H1 (cell line): ENCODE data around the gene TGM1. TPM values are rescaled to one million over a fixed set of nuclear protein-coding genes. Genes with fewer than 3 reads are reported as not detected.

Source experiments
- CTCF ChIA-PET: fragments of 300-600 bp; sonication (Branson Sonifier 250); formaldehyde crosslinking; loops from one replicate; lab custom pipeline; 2021; ENCODE audit not compliant: partially characterized antibody; lab: Charles Lee
- POLR2A ChIA-PET: fragments of 300-600 bp; sonication (Branson Sonifier 250); formaldehyde crosslinking; loops from one replicate; lab custom pipeline; 2021; ENCODE audit warnings: inconsistent platforms; ENCODE audit not compliant: partially characterized antibody; lab: Charles Lee
- DNase-seq, 2 experiments: peaks; one replicate each; pipeline versions ENCODE4 v3.0.0 to v3.0.0-alpha.2; 2010 to 2022; ENCODE audit warnings: low spot score in 2 of 2, low read depth in 1 of 2, mixed read lengths in 1 of 2
- FAIRE-seq: peaks from 2 replicates; lab custom pipeline; 2011; peaks lifted over from hg19 to GRCh38; lab: Jason Lieb, UNC
- H2AFZ ChIP-seq: 2 replicates; pipeline ENCODE4 v1.8.1; 2012; ENCODE audit warnings: low read length, inconsistent platforms
- H2AK5ac ChIP-seq: 2 replicates; pipeline ENCODE4 v1.6.1; 2013; ENCODE audit warnings: low read depth, low read length
- H2BK120ac ChIP-seq: replicated peaks from 2 replicates; pipeline ENCODE3; 2013; ENCODE audit warnings: low read depth, low read length, inconsistent platforms
- H2BK12ac ChIP-seq: 2 replicates; pipeline ENCODE4 v1.6.1; 2013; ENCODE audit warnings: low read depth, low read length
- H2BK15ac ChIP-seq: 2 replicates; pipeline ENCODE4 v1.6.1; 2013; ENCODE audit warnings: low read length
- H2BK20ac ChIP-seq: 2 replicates; pipeline ENCODE4 v1.6.1; 2013; ENCODE audit warnings: low read length
- H2BK5ac ChIP-seq: 2 replicates; pipeline ENCODE4 v1.6.1; 2013; ENCODE audit warnings: low read depth, low read length
- H3K14ac ChIP-seq: 2 replicates; pipeline ENCODE4 v1.6.1; 2013; ENCODE audit warnings: inconsistent platforms; ENCODE audit not compliant: insufficient read length
- H3K18ac ChIP-seq: 2 replicates; pipeline ENCODE4 v1.6.1; 2013; ENCODE audit warnings: low read length; ENCODE audit errors: extremely low read depth
- H3K23ac ChIP-seq: 2 replicates; pipeline ENCODE4 v1.6.1; 2013; ENCODE audit warnings: inconsistent platforms; ENCODE audit not compliant: insufficient read length
- H3K23me2 ChIP-seq: 2 replicates; pipeline ENCODE4 v1.6.1; 2013; ENCODE audit warnings: low read depth, low read length
- H3K27ac ChIP-seq: 2 replicates; pipeline ENCODE4 v1.6.1; 2011; ENCODE audit warnings: low read depth, low read length, inconsistent platforms
- H3K27me3 ChIP-seq, 4 experiments: replicated peaks in 1 of 4; 1 replicate in 1 of 4; 2 replicates in 3 of 4; pipeline versions ENCODE4 v1.6.1 to v1.8.1; 2011 to 2013; ENCODE audit warnings: low read length in 3 of 4, mild to moderate bottlenecking in 3 of 4, inconsistent platforms in 2 of 4, mixed read lengths in 2 of 4, moderate library complexity in 1 of 4; ENCODE audit not compliant: control insufficient read depth in 3 of 4, insufficient read depth in 3 of 4; ENCODE audit errors: extremely low read depth in 1 of 4
- H3K36me3 ChIP-seq, 4 experiments: 2 replicates each; pipeline versions ENCODE4 v1.6.1 to v1.8.1; 2011 to 2013; ENCODE audit warnings: mild to moderate bottlenecking in 4 of 4, low read length in 3 of 4, moderate library complexity in 2 of 4, control low read depth in 1 of 4, inconsistent platforms in 1 of 4; ENCODE audit not compliant: insufficient read depth in 4 of 4, control insufficient read depth in 2 of 4
- H3K4ac ChIP-seq: replicated peaks from 2 replicates; pipeline ENCODE3; 2013; ENCODE audit warnings: low read length, low read depth, mixed read lengths, inconsistent platforms; ENCODE audit not compliant: insufficient read length
- H3K4me1 ChIP-seq, 4 experiments: replicated peaks in 1 of 4; 1 replicate in 1 of 4; 2 replicates in 3 of 4; pipeline versions ENCODE4 v1.6.1 to v1.8.1; 2011 to 2013; ENCODE audit warnings: low read length in 3 of 4, inconsistent platforms in 2 of 4, mixed read lengths in 1 of 4; ENCODE audit not compliant: insufficient read depth in 4 of 4, control insufficient read depth in 3 of 4
- H3K4me2 ChIP-seq, 2 experiments: 2 replicates each; pipeline versions ENCODE4 v1.6.1 to v1.8.1; 2011 to 2013; ENCODE audit warnings: low read depth in 2 of 2, low read length in 2 of 2, control low read depth in 1 of 2, inconsistent platforms in 1 of 2, mild to moderate bottlenecking in 1 of 2; ENCODE audit not compliant: insufficient read depth in 1 of 2
- H3K4me3 ChIP-seq, 4 experiments: fragments of 200-600, 300-600 bp in 1 of 4; sonication (generic), shearing (Covaris generic), sonication (Bioruptor Twin) in 1 of 4; 2 replicates each; pipeline versions ENCODE4 v1.5.1 to v1.8.1; 2011 to 2016; ENCODE audit warnings: low read length in 4 of 4, low read depth in 3 of 4, control low read depth in 2 of 4, inconsistent platforms in 2 of 4, mild to moderate bottlenecking in 2 of 4, mixed read lengths in 1 of 4, moderate library complexity in 1 of 4; ENCODE audit not compliant: insufficient read depth in 2 of 4; ENCODE audit errors: extremely low read depth in 1 of 4
- H3K56ac ChIP-seq: replicated peaks from 2 replicates; pipeline ENCODE3; 2013; ENCODE audit warnings: low read depth, mild to moderate bottlenecking, mixed read lengths, low read length, inconsistent platforms; ENCODE audit not compliant: insufficient read length
- H3K79me1 ChIP-seq: 2 replicates; pipeline ENCODE4 v1.6.1; 2013; ENCODE audit warnings: low read depth, low read length, control low read depth
- H3K79me2 ChIP-seq, 2 experiments: 2 replicates each; pipeline versions ENCODE4 v1.6.1 to v1.8.1; 2012 to 2013; ENCODE audit warnings: low read length in 2 of 2, mild to moderate bottlenecking in 2 of 2, inconsistent platforms in 1 of 2; ENCODE audit not compliant: insufficient read depth in 2 of 2, control insufficient read depth in 1 of 2
- H3K9ac ChIP-seq, 4 experiments: replicated peaks in 1 of 4; 1 replicate in 1 of 4; 2 replicates in 3 of 4; pipeline versions ENCODE4 v1.6.1 to v1.8.1; 2011 to 2013; ENCODE audit warnings: low read depth in 3 of 4, low read length in 3 of 4, control low read depth in 2 of 4, mild to moderate bottlenecking in 2 of 4, moderate library complexity in 2 of 4, inconsistent platforms in 1 of 4; ENCODE audit errors: extremely low read depth in 1 of 4
- H3K9me3 ChIP-seq, 2 experiments: 2 replicates each; pipeline versions ENCODE4 v1.6.1 to v1.8.1; 2012 to 2013; ENCODE audit warnings: mild to moderate bottlenecking in 2 of 2, moderate library complexity in 2 of 2, control low read depth in 1 of 2, inconsistent platforms in 1 of 2, low read depth in 1 of 2, low read length in 1 of 2, mixed read lengths in 1 of 2; ENCODE audit not compliant: insufficient read depth in 2 of 2
- H4K20me1 ChIP-seq, 2 experiments: replicated peaks in 1 of 2; 2 replicates each; pipeline versions ENCODE3 to v1.8.1; 2011 to 2013; ENCODE audit warnings: inconsistent platforms in 2 of 2, low read length in 2 of 2, mild to moderate bottlenecking in 1 of 2; ENCODE audit not compliant: insufficient read depth in 2 of 2, control insufficient read depth in 1 of 2
- H4K5ac ChIP-seq: 2 replicates; pipeline ENCODE4 v1.6.1; 2013; ENCODE audit warnings: low read length, low read depth, mixed read lengths, inconsistent platforms; ENCODE audit not compliant: insufficient read length
- H4K8ac ChIP-seq: 2 replicates; pipeline ENCODE4 v1.8.0; 2013; ENCODE audit warnings: mild to moderate bottlenecking, moderate library complexity, low read length, inconsistent platforms; ENCODE audit not compliant: insufficient read depth; ENCODE audit errors: extremely low read depth
- H4K91ac ChIP-seq: replicated peaks from 2 replicates; pipeline ENCODE3; 2013; ENCODE audit warnings: low read length, mixed read lengths, inconsistent platforms; ENCODE audit not compliant: insufficient read length
- CTCF ChIP-seq, 3 experiments: IDR thresholded peaks; 1 replicate in 2 of 3; 2 replicates in 1 of 3; pipeline versions ENCODE4 v1.5.1 to v1.6.1; 2011; ENCODE audit warnings: low read length in 3 of 3, mild to moderate bottlenecking in 3 of 3, inconsistent platforms in 2 of 3, low read depth in 1 of 3, moderate library complexity in 1 of 3; ENCODE audit not compliant: insufficient read depth in 1 of 3; ENCODE audit errors: control extremely low read depth in 1 of 3
- E2F6 ChIP-seq: IDR thresholded peaks from 2 replicates; pipeline ENCODE4 v1.6.1; 2012; ENCODE audit warnings: inconsistent platforms
- HDAC6 ChIP-seq: IDR thresholded peaks from one replicate; pipeline ENCODE4 v1.7.1; 2012; ENCODE audit warnings: low read depth, mild to moderate bottlenecking, inconsistent platforms, low read length, moderate library complexity
- TEAD4 ChIP-seq: IDR thresholded peaks from 2 replicates; pipeline ENCODE4 v1.6.1; 2012; ENCODE audit warnings: low read depth, low read length, inconsistent platforms, mixed read lengths
- USF2 ChIP-seq: IDR thresholded peaks from 2 replicates; pipeline ENCODE4 v1.6.1; 2011; ENCODE audit warnings: low read length, improper control_type of control experiment
- WGBS, 2 experiments: shearing (Covaris generic) in 1 of 2; methylation state at CpG; one replicate each; pipeline versions ENCODE4 v1.1.6 to v1.1.7; 2013 to 2015; ENCODE audit warnings: low lambda C conversion rate in 2 of 2, mixed read lengths in 2 of 2, inconsistent platforms in 1 of 2, low coverage in 1 of 2, missing lambda C conversion rate in 1 of 2; ENCODE audit not compliant: insufficient replicate concordance in 2 of 2, insufficient coverage in 1 of 2, insufficient read length in 1 of 2; ENCODE audit errors: extremely low coverage in 1 of 2, missing lambda C conversion rate in 1 of 2; 5-methylcytosine and 5-hydroxymethylcytosine counted together
- polyA plus RNA-seq, 7 experiments: library from polyadenylated mRNA; depleted of rRNA in 3 of 7; stranded (reverse) in 5 of 7; unstranded in 2 of 7; fragments of >200 nt in 5 of 7; fragments of 200-250 nt in 2 of 7; gene quantifications; 1 replicate in 5 of 7; 2 replicates in 1 of 7; 4 replicates in 1 of 7; pipeline versions ENCODE4 v1.2.1 to v1.2.3, GENCODE V29; 2011 to 2013; ENCODE audit warnings: missing spikeins in 2 of 7, mixed read lengths in 2 of 7
- total RNA-seq: library from RNA; stranded (reverse); fragmentation: NEBNext Ultra II Directional; extraction: Animal tissue kit (Norgen Biotek cat#: 25700); gene quantifications from 2 replicates; pipeline ENCODE4 v1.2.1, GENCODE V29; 2021

Gene TGM1
- total and polyA plus RNA-seq, 2 of the 8 experiments (the other 6 are each of a cell fraction or from before 2014, with no cell fraction given), result 1.8 to 2.2 TPM

GRCh38 chr14:24219080-24219479, 43.9 kb downstream of the TGM1 start:
- no peak overlapping the region for H3K9ac ChIP-seq
- H2AFZ ChIP-seq, result no peak overlapping the region
- no peak overlapping the region for H2BK20ac ChIP-seq
- no peak overlapping the region for H2BK12ac ChIP-seq
- H3K14ac ChIP-seq, result no peak overlapping the region
- no peak overlapping the region for H4K5ac ChIP-seq
- no peak overlapping the region for H4K8ac ChIP-seq
- peaks cover 0 to 1% of the 10 kb centered on the region in 2 experiments for H4K20me1 ChIP-seq
- no peak overlapping the region for H3K4me2 ChIP-seq
- H2AK5ac ChIP-seq, result no peak overlapping the region
- no peak overlapping the region for H4K91ac ChIP-seq
- H3K79me1 ChIP-seq, result no peaks in the 10 kb centered on the region
- peaks cover 3% of the 10 kb centered on the region for H3K23me2 ChIP-seq
- POLR2A ChIA-PET, result interaction anchor here (1.0 to 1.2 kb wide), 3 partner anchors 9 to 18 kb away, joined by 3 to 4 read pairs (median 3); no protein-coding TSS in a partner anchor
- H2BK120ac ChIP-seq, result no peak overlapping the region
- peaks cover 0 to under 1% (median 0%) of the 10 kb centered on the region in 4 experiments; a peak in 1 of 7 replicates for H3K4me1 ChIP-seq
- H2BK15ac ChIP-seq, result no peak overlapping the region
- peaks cover 0 to 26% of the 10 kb centered on the region in 2 experiments; a peak in 2 of 4 replicates for H3K79me2 ChIP-seq
- CTCF ChIA-PET, result interaction anchor here (0.7 to 5.0 kb wide), 4 partner anchors 12 to 78 kb away, joined by 3 to 16 read pairs (median 4); partner anchors contain the start of gene IRF9
- H3K4me3 ChIP-seq, result no peak overlapping the region
- 87% methylated on average over 3 of the region's 4 CpGs; no CpG with 5 or more reads in 1 of the 2 experiments for WGBS, 2 experiments
- H3K4ac ChIP-seq, result no peak overlapping the region
- H3K18ac ChIP-seq, result no peak overlapping the region
- H3K36me3 ChIP-seq, result peaks cover 0 to 6% (median 4%) of the 10 kb centered on the region in 4 experiments; a peak in 4 of 8 replicates
- no peak overlapping the region for H3K27ac ChIP-seq
- H3K27me3 ChIP-seq, result no peaks in the 10 kb centered on the region
- no peak for FAIRE-seq
- no peak for DNase-seq
- H3K9me3 ChIP-seq, result no peaks in the 10 kb centered on the region
- H3K56ac ChIP-seq, result no peak overlapping the region
- H3K23ac ChIP-seq, result no peak overlapping the region
- H2BK5ac ChIP-seq, result no peak overlapping the region
- TF ChIP-seq TEAD4 (no peak), CTCF (IDR thresholded peaks at IDR 0.05; ENCODE audit: control extremely low read depth in 1 of 3, insufficient read depth in 1 of 3, low read depth in 1 of 3, low read length in 3 of 3) (no peak), E2F6 (no peak), USF2 (no peak), HDAC6 (no peak)
